ENCODE results near the gene SBSN. TPM values are rescaled to one million over a fixed set of nuclear protein-coding genes. Genes with fewer than 3 reads are reported as not detected.

Gene SBSN
- total RNA-seq = not detected

DNA sequence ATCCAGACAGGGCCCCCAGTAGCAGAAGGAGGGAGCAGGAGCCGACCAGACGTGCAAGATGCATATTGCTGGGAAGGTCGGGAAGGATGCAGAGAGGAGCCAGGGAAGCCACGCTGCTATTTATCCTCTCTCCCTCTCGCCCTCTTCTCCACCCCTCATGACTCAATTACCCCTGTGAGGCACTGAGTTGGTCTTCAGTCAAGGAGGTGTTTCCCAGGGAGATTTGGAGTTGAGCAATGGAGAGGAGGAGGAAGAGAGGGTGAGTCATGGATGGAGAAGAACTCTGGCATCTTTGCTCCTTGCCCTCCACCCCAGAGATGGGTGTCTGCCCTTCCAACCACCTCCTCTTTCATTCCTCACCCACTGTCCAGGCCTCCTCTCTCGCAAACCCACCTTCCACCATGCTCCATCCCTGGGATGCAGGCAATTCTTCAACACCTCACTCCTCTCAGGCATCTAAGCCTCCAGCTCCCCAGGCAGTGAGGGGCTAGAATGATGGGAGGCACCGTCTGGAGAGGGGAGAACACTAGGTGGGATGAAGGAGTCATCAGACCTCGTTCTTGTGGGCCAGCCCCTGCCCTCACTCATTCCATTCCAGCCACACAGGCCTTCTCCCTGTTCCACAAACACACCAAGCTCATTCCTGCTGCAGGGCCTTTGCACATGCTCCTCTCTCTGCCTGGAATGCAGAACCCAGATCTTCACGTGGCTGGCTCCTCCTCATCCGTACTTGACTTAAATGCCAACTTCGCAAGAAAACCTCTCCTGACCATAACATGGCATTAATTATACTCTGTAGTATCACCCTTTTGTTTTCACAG lies at the start of gene SBSN:
Gene SBSN, minus strand, starts transcription at position 94 of the 821 bp plus-strand sequence. Its CDS starts 30 bp downstream, at position 64.
- Histone ChIP-seq H3K27ac (no peak within 1 kb of the TSS), H3K9me3 (no peaks in the 10 kb centered on the region), H3K36me3 (no peaks in the 10 kb centered on the region), H3K27me3 (peaks cover 0 to 3% of the 10 kb centered on the region in 2 donors), H3K4me1 (peaks cover 0 to under 1% of the 10 kb centered on the region in 2 donors), H3K4me3 (no peak within 1 kb of the TSS)
- no peak for DNase-seq (ENCODE audit: low spot score)
- no peak for TF ChIP-seq CTCF (IDR thresholded peaks at IDR 0.05)

DNA sequence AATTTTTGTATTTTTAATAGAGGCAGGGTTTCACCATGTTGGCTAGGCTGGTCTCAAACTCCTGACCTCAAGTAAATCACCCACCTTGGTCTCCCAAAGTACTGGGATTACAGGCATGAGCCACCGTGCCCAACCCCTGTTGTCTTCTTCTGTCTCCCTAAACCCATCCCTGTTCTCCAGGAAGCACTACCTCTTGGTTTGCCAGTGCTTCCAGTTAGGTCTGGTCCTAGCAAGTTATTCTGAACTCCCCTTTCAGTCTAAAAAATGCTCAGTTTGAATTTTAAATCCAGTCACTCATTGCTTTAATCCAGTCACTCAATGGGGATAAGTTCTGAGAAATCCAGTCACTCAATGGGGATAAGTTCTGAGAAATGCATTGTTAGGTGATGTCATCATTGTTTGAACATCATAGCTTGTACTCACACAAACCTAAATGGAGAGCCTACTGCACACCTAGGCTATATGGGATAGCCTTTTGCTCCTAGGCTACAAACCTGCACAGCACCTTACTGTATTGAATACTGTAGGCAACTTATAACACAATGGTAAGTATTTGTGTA lies 43.4 kb upstream of the SBSN start:
- DNase-seq (ENCODE audit: low spot score) = no peak
- H3K9me3 ChIP-seq = peaks cover 0 to 10% of the 10 kb centered on the region in 2 donors
- no peaks in the 10 kb centered on the region for H3K36me3 ChIP-seq
- TF ChIP-seq CTCF (IDR thresholded peaks at IDR 0.05) = no peak
- no peaks in the 10 kb centered on the region for H3K4me1 ChIP-seq
- H3K4me3 ChIP-seq = no peak overlapping the region
- no peak overlapping the region for H3K27ac ChIP-seq
- no peaks in the 10 kb centered on the region for H3K27me3 ChIP-seq

DNA sequence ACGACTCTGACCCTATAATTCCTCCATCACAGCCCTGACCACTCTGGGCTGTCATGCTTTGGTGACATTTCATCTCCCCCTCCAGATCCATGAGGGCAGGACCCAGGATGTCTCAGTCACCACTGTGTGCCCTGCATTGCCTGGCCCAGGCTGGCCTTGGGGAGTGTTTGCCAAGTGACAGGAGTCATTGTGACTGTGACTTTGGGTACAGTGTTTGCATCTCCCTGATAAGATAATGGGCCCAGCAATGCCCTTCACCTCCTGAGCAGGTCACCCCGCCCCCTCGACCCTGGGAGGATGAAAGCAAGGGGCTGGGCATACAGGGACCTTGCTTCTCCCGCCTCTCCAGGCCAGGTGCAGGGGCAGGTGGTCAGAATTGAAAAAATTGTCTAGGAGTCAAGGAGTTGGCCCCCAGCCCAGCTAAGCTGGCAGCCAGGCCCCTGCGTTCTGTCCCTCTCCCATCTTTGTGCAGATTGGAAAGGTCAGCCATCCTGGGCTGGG lies 41.2 kb upstream of the SBSN start:
- H3K9me3 ChIP-seq = no peaks in the 10 kb centered on the region
- H3K27me3 ChIP-seq = no peaks in the 10 kb centered on the region
- no peaks in the 10 kb centered on the region for H3K4me1 ChIP-seq
- no peaks in the 10 kb centered on the region for H3K36me3 ChIP-seq
- TF ChIP-seq CTCF (IDR thresholded peaks at IDR 0.05) = no peak
- DNase-seq (ENCODE audit: low spot score) = no peak
- no peak overlapping the region for H3K27ac ChIP-seq
- H3K4me3 ChIP-seq = no peak overlapping the region

- Histone ChIP-seq H3K27me3 (no peaks in the 10 kb centered on the region), H3K9me3 (no peaks in the 10 kb centered on the region), H3K4me1 (no peaks in the 10 kb centered on the region), H3K27ac (no peak overlapping the region), H3K4me3 (no peak overlapping the region), H3K36me3 (no peaks in the 10 kb centered on the region)
- TF ChIP-seq CTCF (IDR thresholded peaks at IDR 0.05) = no peak
- DNase-seq (ENCODE audit: low spot score) = no peak
Observed at GRCh38 chr19:35566738-35567137, 38.6 kb upstream of the SBSN start.

DNA sequence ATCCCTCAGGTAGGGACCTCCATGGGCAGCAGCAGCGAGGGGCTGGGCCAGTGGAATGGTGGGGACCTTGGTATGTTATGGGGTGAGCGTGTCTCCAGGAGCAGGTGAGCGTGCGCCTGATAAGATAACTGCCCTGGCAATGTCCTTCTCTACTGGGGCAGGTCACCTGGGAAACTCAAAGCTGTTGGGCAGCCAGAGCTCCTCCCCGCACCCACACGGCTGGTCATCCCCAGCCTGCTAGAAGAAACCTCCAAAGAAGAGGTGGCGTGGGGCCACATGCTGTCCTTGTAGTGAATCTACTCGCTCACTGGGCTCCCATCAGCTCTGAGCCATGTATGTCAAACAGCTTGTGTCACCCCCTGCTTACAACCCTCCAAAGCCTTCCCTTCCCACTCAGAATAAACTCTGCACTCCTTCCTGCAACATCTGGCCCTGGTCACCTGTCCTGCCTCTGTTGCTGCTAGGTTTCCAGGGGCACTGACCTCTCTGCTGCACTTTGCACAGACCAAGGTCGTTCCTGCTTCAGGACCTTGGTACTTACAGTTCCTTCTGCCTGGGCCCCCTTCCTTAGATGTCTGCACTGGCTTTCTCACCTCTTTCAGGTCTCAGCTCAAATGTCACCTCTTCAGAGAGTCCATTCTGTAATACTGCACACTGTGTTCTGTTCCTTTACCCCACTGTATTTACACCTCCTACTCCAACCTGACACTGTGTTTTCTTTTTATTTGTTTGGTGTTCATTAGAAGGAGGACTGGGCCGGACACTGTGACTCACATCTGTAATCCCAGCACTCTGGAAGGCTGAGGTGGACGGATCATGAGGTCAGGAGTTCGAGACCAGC lies 37.1 kb upstream of the SBSN start:
- no peak for DNase-seq (ENCODE audit: low spot score)
- H3K4me3 ChIP-seq = no peak overlapping the region
- H3K36me3 ChIP-seq = no peaks in the 10 kb centered on the region
- H3K4me1 ChIP-seq = no peaks in the 10 kb centered on the region
- TF ChIP-seq CTCF (IDR thresholded peaks at IDR 0.05) = no peak
- H3K9me3 ChIP-seq = no peaks in the 10 kb centered on the region
- no peaks in the 10 kb centered on the region for H3K27me3 ChIP-seq
- no peak overlapping the region for H3K27ac ChIP-seq
